Upper lobe of left lung (tissue), 4 donors: ENCODE results near the gene FCRLB.

Experiments used
- EP300 ChIP-seq, 4 donors: sonication (generic); formaldehyde crosslinking; IDR thresholded peaks; one replicate each; pipeline ENCODE4 v1.5.1; 2017; ENCODE audit warnings: antibody characterized with exemption in 4 of 4, control low read depth in 2 of 4
- POLR2A ChIP-seq, 4 donors: fragments of 450-650 bp; IDR thresholded peaks; one replicate each; pipeline ENCODE4 v1.5.1; 2016 to 2017; ENCODE audit warnings: antibody characterized with exemption in 4 of 4, mild to moderate bottlenecking in 2 of 4
- TF ChIP-seq, protein P1 (sequence below), 6 experiments: fragments of 450-650 bp in 4 of 6; fragments of 200-600 bp in 2 of 6; sonication (generic) in 2 of 6; IDR thresholded peaks; one replicate each; pipeline ENCODE4 v1.5.1; 2016 to 2019; ENCODE audit warnings: antibody characterized with exemption in 6 of 6

DNA sequence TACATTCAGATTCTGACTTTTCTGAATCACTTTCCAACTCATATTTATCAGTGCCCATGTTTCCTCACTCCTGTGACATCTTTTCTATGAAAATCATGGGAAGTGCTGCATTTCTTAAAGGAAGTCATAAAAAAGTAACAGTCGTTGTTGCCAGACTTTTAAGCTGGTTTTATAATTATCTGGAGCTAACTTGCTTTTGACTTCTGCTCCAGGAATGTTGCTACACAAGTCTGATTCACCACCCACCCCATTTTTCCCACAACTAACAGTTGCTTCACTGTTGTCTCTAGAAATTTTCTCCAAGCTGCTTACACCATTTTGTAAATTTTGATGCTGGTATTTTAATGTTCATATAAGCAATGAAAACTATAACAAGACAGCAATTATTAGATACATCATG lies 12.2 kb downstream of the FCRLB start:
- TF ChIP-seq, protein P1, sequence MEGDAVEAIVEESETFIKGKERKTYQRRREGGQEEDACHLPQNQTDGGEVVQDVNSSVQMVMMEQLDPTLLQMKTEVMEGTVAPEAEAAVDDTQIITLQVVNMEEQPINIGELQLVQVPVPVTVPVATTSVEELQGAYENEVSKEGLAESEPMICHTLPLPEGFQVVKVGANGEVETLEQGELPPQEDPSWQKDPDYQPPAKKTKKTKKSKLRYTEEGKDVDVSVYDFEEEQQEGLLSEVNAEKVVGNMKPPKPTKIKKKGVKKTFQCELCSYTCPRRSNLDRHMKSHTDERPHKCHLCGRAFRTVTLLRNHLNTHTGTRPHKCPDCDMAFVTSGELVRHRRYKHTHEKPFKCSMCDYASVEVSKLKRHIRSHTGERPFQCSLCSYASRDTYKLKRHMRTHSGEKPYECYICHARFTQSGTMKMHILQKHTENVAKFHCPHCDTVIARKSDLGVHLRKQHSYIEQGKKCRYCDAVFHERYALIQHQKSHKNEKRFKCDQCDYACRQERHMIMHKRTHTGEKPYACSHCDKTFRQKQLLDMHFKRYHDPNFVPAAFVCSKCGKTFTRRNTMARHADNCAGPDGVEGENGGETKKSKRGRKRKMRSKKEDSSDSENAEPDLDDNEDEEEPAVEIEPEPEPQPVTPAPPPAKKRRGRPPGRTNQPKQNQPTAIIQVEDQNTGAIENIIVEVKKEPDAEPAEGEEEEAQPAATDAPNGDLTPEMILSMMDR (IDR thresholded peaks at IDR 0.05): no peak
- TF ChIP-seq EP300 (IDR thresholded peaks at IDR 0.05) (no peak), POLR2A (IDR thresholded peaks at IDR 0.05) (no peak)
